Measurements from ENCODE around the gene PRND. TPM values are rescaled to one million over a fixed set of nuclear protein-coding genes. Genes with fewer than 3 reads are reported as not detected.

The PRND gene
- total and polyA plus RNA-seq, 10 of the 15 experiments (the other 5 are each of a cell fraction or from before 2014, with no cell fraction given): not detected

DNA sequence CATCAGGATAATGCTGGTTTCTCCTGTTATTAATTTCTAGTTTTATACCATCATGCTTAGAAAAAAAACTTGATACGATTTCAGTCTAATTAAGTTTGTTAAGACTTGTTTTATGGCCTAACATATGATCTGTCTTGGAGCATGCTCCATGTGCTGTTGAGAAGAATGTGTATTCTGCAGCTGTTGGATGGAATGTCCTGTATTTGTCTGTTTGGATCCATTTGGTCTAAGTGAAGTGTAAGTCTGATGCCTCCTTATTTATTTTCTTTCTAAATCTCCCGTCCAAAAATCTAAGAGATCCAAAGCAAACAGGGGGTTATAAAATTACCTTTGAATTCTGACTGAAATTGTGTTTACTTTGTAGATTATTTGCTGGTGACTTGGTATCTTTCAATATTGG, 30.0 kb upstream of the PRND start:
- ChIA-PET POLR2A (no interaction called here), RAD21 (ENCODE audit: unreplicated experiment) (interaction anchor here (1.5 kb wide), 1 partner anchor 78 kb away, joined by 4 read pairs; no protein-coding TSS in a partner anchor), CTCF (interaction anchor here (0.9 to 1.5 kb wide), 4 partner anchors 13 to 80 kb away, joined by 3 to 4 read pairs (median 3); no protein-coding TSS in a partner anchor), SMC1A (ENCODE audit: uncharacterized antibody, unreplicated experiment) (interaction anchor here (0.9 to 1.5 kb wide), 3 partner anchors 23 to 28 kb away, joined by 3 to 5 read pairs (median 3); no protein-coding TSS in a partner anchor)
- Histone ChIP-seq H3K36me3 (ENCODE audit: control insufficient read depth in 2 of 2, insufficient read depth in 2 of 2, low read length in 1 of 2) (no peaks in the 10 kb centered on the region), H3K4me3 (no peak overlapping the region), H3K27ac (ENCODE audit: control insufficient read depth, insufficient read depth) (no peak overlapping the region), H2AFZ (ENCODE audit: control insufficient read depth, low read depth, low read length) (no peak overlapping the region), H3K79me2 (ENCODE audit: control insufficient read depth, insufficient read depth, low read length) (no peaks in the 10 kb centered on the region), H3K4me2 (ENCODE audit: control insufficient read depth, insufficient read depth) (no peak overlapping the region), H3K9ac (ENCODE audit: control insufficient read depth, insufficient read depth, low read length) (no peak overlapping the region), H4K20me1 (ENCODE audit: control insufficient read depth, insufficient read depth) (no peaks in the 10 kb centered on the region), H3K27me3 (replicated peaks in 1 of 2; ENCODE audit: control insufficient read depth in 2 of 2, insufficient read depth in 2 of 2, low read length in 1 of 2) (no peaks in the 10 kb centered on the region), H3K9me3 (replicated peaks; ENCODE audit: control insufficient read depth, insufficient read depth, low read length) (no peaks in the 10 kb centered on the region), H3K4me1 (ENCODE audit: control insufficient read depth, insufficient read depth, low read length) (no peaks in the 10 kb centered on the region)
- WGBS (ENCODE audit: insufficient coverage, insufficient replicate concordance, low lambda C conversion rate, missing lambda C conversion rate): 73% methylated on average over 2 of the region's 2 CpGs
- ATAC-seq (no peak), FAIRE-seq (no peak), DNase-seq (ENCODE audit: low read depth, low spot score) (no peak)
- intact Hi-C loops (cut with micrococcal nuclease; ENCODE audit: unreplicated experiment) (no loop called here), in situ Hi-C loops (cut with MboI) (no loop called here)
- BruUV-seq (replicated peaks): no TSS peak
- TF ChIP-seq CREB1 (IDR thresholded peaks at IDR 0.05; ENCODE audit: low read depth) (no peak), CBX5 (IDR thresholded peaks at IDR 0.05; ENCODE audit: low read depth) (no peak), KAT2A (conservative IDR thresholded peaks at IDR 0.05; ENCODE audit: control insufficient read depth, low read depth, low read length) (no peak), CBX3 (IDR thresholded peaks at IDR 0.05; ENCODE audit: borderline replicate concordance, low read depth) (no peak), BMI1 (IDR thresholded peaks at IDR 0.05; ENCODE audit: borderline replicate concordance) (no peak), ZNF217 (IDR thresholded peaks at IDR 0.05) (no peak), TARDBP (IDR thresholded peaks at IDR 0.05; ENCODE audit: borderline replicate concordance) (no peak), PML (IDR thresholded peaks at IDR 0.05; ENCODE audit: low read length) (no peak), SUPT20H (IDR thresholded peaks at IDR 0.05; ENCODE audit: borderline replicate concordance, control insufficient read depth, low read depth, low read length) (no peak), CHD4 (IDR thresholded peaks at IDR 0.05) (no peak), ZSCAN29 (IDR thresholded peaks at IDR 0.05) (no peak), IRF4 (IDR thresholded peaks at IDR 0.05; ENCODE audit: low read depth, low read length) (no peak), CEBPB (IDR thresholded peaks at IDR 0.05; ENCODE audit: borderline replicate concordance in 1 of 2, low read depth in 2 of 2, low read length in 2 of 2) (no peak), DPF2 (IDR thresholded peaks at IDR 0.05) (no peak), EZH2 (IDR thresholded peaks at IDR 0.05; ENCODE audit: borderline replicate concordance, control insufficient read depth, low read depth, low read length) (no peak), YBX1 (IDR thresholded peaks at IDR 0.05) (no peak)
- TF ChIP-seq, protein P1, sequence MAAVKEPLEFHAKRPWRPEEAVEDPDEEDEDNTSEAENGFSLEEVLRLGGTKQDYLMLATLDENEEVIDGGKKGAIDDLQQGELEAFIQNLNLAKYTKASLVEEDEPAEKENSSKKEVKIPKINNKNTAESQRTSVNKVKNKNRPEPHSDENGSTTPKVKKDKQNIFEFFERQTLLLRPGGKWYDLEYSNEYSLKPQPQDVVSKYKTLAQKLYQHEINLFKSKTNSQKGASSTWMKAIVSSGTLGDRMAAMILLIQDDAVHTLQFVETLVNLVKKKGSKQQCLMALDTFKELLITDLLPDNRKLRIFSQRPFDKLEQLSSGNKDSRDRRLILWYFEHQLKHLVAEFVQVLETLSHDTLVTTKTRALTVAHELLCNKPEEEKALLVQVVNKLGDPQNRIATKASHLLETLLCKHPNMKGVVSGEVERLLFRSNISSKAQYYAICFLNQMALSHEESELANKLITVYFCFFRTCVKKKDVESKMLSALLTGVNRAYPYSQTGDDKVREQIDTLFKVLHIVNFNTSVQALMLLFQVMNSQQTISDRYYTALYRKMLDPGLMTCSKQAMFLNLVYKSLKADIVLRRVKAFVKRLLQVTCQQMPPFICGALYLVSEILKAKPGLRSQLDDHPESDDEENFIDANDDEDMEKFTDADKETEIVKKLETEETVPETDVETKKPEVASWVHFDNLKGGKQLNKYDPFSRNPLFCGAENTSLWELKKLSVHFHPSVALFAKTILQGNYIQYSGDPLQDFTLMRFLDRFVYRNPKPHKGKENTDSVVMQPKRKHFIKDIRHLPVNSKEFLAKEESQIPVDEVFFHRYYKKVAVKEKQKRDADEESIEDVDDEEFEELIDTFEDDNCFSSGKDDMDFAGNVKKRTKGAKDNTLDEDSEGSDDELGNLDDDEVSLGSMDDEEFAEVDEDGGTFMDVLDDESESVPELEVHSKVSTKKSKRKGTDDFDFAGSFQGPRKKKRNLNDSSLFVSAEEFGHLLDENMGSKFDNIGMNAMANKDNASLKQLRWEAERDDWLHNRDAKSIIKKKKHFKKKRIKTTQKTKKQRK (IDR thresholded peaks at IDR 0.05; ENCODE audit: low read depth, low read length): no peak
- TF ChIP-seq, protein P2, sequence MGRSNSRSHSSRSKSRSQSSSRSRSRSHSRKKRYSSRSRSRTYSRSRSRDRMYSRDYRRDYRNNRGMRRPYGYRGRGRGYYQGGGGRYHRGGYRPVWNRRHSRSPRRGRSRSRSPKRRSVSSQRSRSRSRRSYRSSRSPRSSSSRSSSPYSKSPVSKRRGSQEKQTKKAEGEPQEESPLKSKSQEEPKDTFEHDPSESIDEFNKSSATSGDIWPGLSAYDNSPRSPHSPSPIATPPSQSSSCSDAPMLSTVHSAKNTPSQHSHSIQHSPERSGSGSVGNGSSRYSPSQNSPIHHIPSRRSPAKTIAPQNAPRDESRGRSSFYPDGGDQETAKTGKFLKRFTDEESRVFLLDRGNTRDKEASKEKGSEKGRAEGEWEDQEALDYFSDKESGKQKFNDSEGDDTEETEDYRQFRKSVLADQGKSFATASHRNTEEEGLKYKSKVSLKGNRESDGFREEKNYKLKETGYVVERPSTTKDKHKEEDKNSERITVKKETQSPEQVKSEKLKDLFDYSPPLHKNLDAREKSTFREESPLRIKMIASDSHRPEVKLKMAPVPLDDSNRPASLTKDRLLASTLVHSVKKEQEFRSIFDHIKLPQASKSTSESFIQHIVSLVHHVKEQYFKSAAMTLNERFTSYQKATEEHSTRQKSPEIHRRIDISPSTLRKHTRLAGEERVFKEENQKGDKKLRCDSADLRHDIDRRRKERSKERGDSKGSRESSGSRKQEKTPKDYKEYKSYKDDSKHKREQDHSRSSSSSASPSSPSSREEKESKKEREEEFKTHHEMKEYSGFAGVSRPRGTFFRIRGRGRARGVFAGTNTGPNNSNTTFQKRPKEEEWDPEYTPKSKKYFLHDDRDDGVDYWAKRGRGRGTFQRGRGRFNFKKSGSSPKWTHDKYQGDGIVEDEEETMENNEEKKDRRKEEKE (IDR thresholded peaks at IDR 0.05): no peak
